Neural crest cell (in vitro differentiated cells): ENCODE results near the gene THRB. TPM values are rescaled to one million over a fixed set of nuclear protein-coding genes. Genes with fewer than 3 reads are reported as not detected.

Experiments
- DNase-seq: peaks from one replicate; pipeline ENCODE4 v3.0.0; 2021; ENCODE audit warnings: low read depth, mixed read lengths, low spot score
- H3K27ac Mint-ChIP-seq: one replicate; pipeline ENCODE4 v1.8.0; 2021; ENCODE audit warnings: mild to moderate bottlenecking, mixed read lengths; ENCODE audit not compliant: unreplicated experiment
- H3K27me3 Mint-ChIP-seq: 2 replicates; pipeline ENCODE4 v1.8.0; 2021; ENCODE audit warnings: low read depth, mild to moderate bottlenecking, mixed read lengths
- H3K36me3 Mint-ChIP-seq: 2 replicates; pipeline ENCODE4 v1.8.0; 2021; ENCODE audit warnings: low read depth, mild to moderate bottlenecking, mixed read lengths
- H3K4me1 Mint-ChIP-seq: 2 replicates; pipeline ENCODE4 v1.8.0; 2021; ENCODE audit warnings: mixed read lengths
- H3K4me3 Mint-ChIP-seq: one replicate; pipeline ENCODE4 v1.8.0; 2021; ENCODE audit warnings: mild to moderate bottlenecking, mixed read lengths
- H3K9me3 Mint-ChIP-seq: 2 replicates; pipeline ENCODE4 v1.8.0; 2021; ENCODE audit warnings: mixed read lengths
- CTCF ChIP-seq: fragments of 200-600 bp; sonication (generic); conservative IDR thresholded peaks from 2 replicates; pipeline ENCODE4 v1.5.0; 2021; ENCODE audit warnings: antibody characterized with exemption, mild to moderate bottlenecking
- total RNA-seq: library from RNA; stranded (reverse); gene quantifications from 2 replicates; pipeline ENCODE4 v1.2.1, GENCODE V29; 2021

The THRB gene
- total RNA-seq, 1 donor from 2014 or later: 0.65 TPM

- peak; percentile 63 for TF ChIP-seq CTCF
- DNase-seq: peak; percentile 47
- Mint-ChIP-seq H3K4me1 (peaks cover 12% of the 10 kb centered on the region), H3K36me3 (no peaks in the 10 kb centered on the region), H3K27me3 (peaks cover 58% of the 10 kb centered on the region), H3K4me3 (peak overlapping the region; percentile 91), H3K9me3 (no peaks in the 10 kb centered on the region), H3K27ac (no peak overlapping the region)
Observed at GRCh38 chr3:24496529-24497482, 2.2 kb upstream of the THRB start.

- peak; percentile 25 for DNase-seq
- Mint-ChIP-seq H3K4me3 (peak overlapping the region; percentile 91), H3K36me3 (no peaks in the 10 kb centered on the region), H3K27ac (no peak overlapping the region), H3K9me3 (no peaks in the 10 kb centered on the region), H3K4me1 (peaks cover 12% of the 10 kb centered on the region), H3K27me3 (peaks cover 71% of the 10 kb centered on the region)
- peak; percentile 27 for TF ChIP-seq CTCF
Observed at GRCh38 chr3:24495326-24495994, 810 bp upstream of the THRB start.

GRCh38 chr3:24493746-24494617 lies 668 bp downstream of the THRB start:
- peaks cover 81% of the 10 kb centered on the region for H3K27me3 Mint-ChIP-seq

GRCh38 chr3:24492971-24493551 lies 1.6 kb downstream of the THRB start:
- H3K9me3 Mint-ChIP-seq: no peaks in the 10 kb centered on the region
- peaks cover 80% of the 10 kb centered on the region for H3K27me3 Mint-ChIP-seq
- no peaks in the 10 kb centered on the region for H3K36me3 Mint-ChIP-seq
- H3K27ac Mint-ChIP-seq: no peak overlapping the region
- peak overlapping the region; percentile 91 for H3K4me3 Mint-ChIP-seq
- no peak for DNase-seq
- TF ChIP-seq CTCF: no peak
- peaks cover 12% of the 10 kb centered on the region for H3K4me1 Mint-ChIP-seq

More at GRCh38 chr3:24493746-24494617, 668 bp downstream of the THRB start:
- Mint-ChIP-seq H3K4me1 (peaks cover 12% of the 10 kb centered on the region), H3K36me3 (no peaks in the 10 kb centered on the region), H3K27ac (no peak overlapping the region), H3K9me3 (no peaks in the 10 kb centered on the region), H3K4me3 (peak overlapping the region; percentile 91)
- no peak for TF ChIP-seq CTCF
- peak; percentile 16 for DNase-seq

- Mint-ChIP-seq H3K27ac (no peak overlapping the region), H3K27me3 (peaks cover 71% of the 10 kb centered on the region), H3K4me1 (peaks cover 4% of the 10 kb centered on the region), H3K36me3 (no peaks in the 10 kb centered on the region), H3K9me3 (no peaks in the 10 kb centered on the region), H3K4me3 (no peak overlapping the region)
- DNase-seq: no peak
- no peak for TF ChIP-seq CTCF
Observed at GRCh38 chr3:24490151-24490550, 4.5 kb downstream of the THRB start.
